Esophagus muscularis mucosa (tissue), 4 donors: ENCODE results near the gene YTHDC1. TPM values are rescaled to one million over a fixed set of nuclear protein-coding genes. Genes with fewer than 3 reads are reported as not detected.

Experiments used
- DNase-seq: peaks from one replicate; pipeline ENCODE4 v3.0.0-alpha.2; 2017; ENCODE audit errors: extremely low spot score
- H3K27ac ChIP-seq, 4 donors: fragments of 200-600 bp; sonication (generic); replicated peaks in 1 of 4; 1 replicate in 3 of 4; 2 replicates in 1 of 4; pipeline ENCODE4 v1.5.1; 2016 to 2019; ENCODE audit warnings: mild to moderate bottlenecking in 1 of 4
- H3K27me3 ChIP-seq, 4 donors: fragments of 200-600 bp; sonication (generic); one replicate each; pipeline versions ENCODE4 v1.5.1 to v1.6.0; 2016 to 2019
- H3K36me3 ChIP-seq, 4 donors: fragments of 200-600 bp; sonication (generic); one replicate each; pipeline ENCODE4 v1.5.1; 2016 to 2019
- H3K4me1 ChIP-seq, 4 donors: fragments of 200-600 bp; sonication (generic); one replicate each; pipeline ENCODE4 v1.5.1; 2016 to 2019
- H3K4me3 ChIP-seq, 4 donors: fragments of 200-600 bp; sonication (generic); 1 replicate in 2 of 4; 2 replicates in 2 of 4; pipeline ENCODE4 v1.5.1; 2016 to 2019; ENCODE audit warnings: mild to moderate bottlenecking in 4 of 4, moderate library complexity in 1 of 4
- H3K9me3 ChIP-seq, 4 donors: fragments of 200-600 bp; sonication (generic); 1 replicate in 3 of 4; 2 replicates in 1 of 4; pipeline ENCODE4 v1.5.1; 2016 to 2019
- CTCF ChIP-seq, 3 experiments: fragments of 200-600 bp in 2 of 3; fragments of 450-650 bp in 1 of 3; sonication (generic) in 2 of 3; IDR thresholded peaks; one replicate each; pipeline ENCODE4 v1.5.1; 2017 to 2019; ENCODE audit warnings: antibody characterized with exemption in 3 of 3, mild to moderate bottlenecking in 2 of 3, moderate library complexity in 1 of 3
- EP300 ChIP-seq: sonication (generic); formaldehyde crosslinking; IDR thresholded peaks from one replicate; pipeline ENCODE4 v1.6.1; 2017; ENCODE audit warnings: antibody characterized with exemption
- POLR2A ChIP-seq: fragments of 450-650 bp; IDR thresholded peaks from one replicate; pipeline ENCODE4 v1.6.1; 2017; ENCODE audit warnings: antibody characterized with exemption, moderate library complexity, mild to moderate bottlenecking, low read depth
- POLR2AphosphoS5 ChIP-seq, 2 donors: sonication (generic); formaldehyde crosslinking; IDR thresholded peaks; one replicate each; pipeline ENCODE4 v1.6.1; 2017; ENCODE audit warnings: antibody characterized with exemption in 2 of 2
- WGBS: methylation state at CpG from one replicate; pipeline ENCODE4 v1.1.5; 2018; 5-methylcytosine and 5-hydroxymethylcytosine counted together
- intact Hi-C: fragments of 100-400 bp; cut with DNase I; formaldehyde crosslinking; loops from one replicate; pipeline ENCODE4 v1.15.1; 2023
- small RNA-seq, 3 donors: library from RNA; depleted of rRNA; stranded (forward); fragments of <200 nt; gene quantifications; one replicate each; pipeline ENCODE3, GENCODE V24; 2016
- total RNA-seq, 4 donors: library from RNA; depleted of rRNA; stranded (reverse); fragments of >200 nt; gene quantifications; one replicate each; pipeline versions ENCODE4 v1.1.0 to v1.2.1, GENCODE V29; 2016

YTHDC1 gene
- total RNA-seq, 4 donors from 2014 or later = 55.4 to 68.7 (median 61.4) TPM

- H3K27me3 ChIP-seq = peaks cover 0 to 7% (median 5%) of the 10 kb centered on the region in 4 donors
- intact Hi-C loops = no loop called here
- no peaks in the 10 kb centered on the region for H3K9me3 ChIP-seq
- H3K27ac ChIP-seq = no peak overlapping the region
- H3K4me1 ChIP-seq = peaks cover 0 to 6% (median 0%) of the 10 kb centered on the region in 4 donors
- 65% methylated on average over 2 of the region's 2 CpGs for WGBS
- TF ChIP-seq CTCF (IDR thresholded peaks at IDR 0.05) (no peak), POLR2A (no peak), EP300 (no peak), POLR2AphosphoS5 (IDR thresholded peaks at IDR 0.05) (no peak)
- no peaks in the 10 kb centered on the region for H3K36me3 ChIP-seq
- DNase-seq = no peak
- no peak overlapping the region for H3K4me3 ChIP-seq
Measured at GRCh38 chr4:68267433-68267944, 82.4 kb downstream of the YTHDC1 start.

GRCh38 chr4:68264875-68265565, 84.9 kb downstream of the YTHDC1 start:
- Histone ChIP-seq H3K4me3 (no peak overlapping the region), H3K27ac (no peak overlapping the region), H3K27me3 (peaks cover 0 to under 1% (median 0%) of the 10 kb centered on the region in 4 donors), H3K4me1 (no peaks in the 10 kb centered on the region), H3K9me3 (no peaks in the 10 kb centered on the region), H3K36me3 (no peaks in the 10 kb centered on the region)
- TF ChIP-seq POLR2AphosphoS5 (IDR thresholded peaks at IDR 0.05) (no peak), POLR2A (no peak), EP300 (no peak), CTCF (IDR thresholded peaks at IDR 0.05) (no peak)
- intact Hi-C loops = no loop called here
- DNase-seq = no peak
- WGBS = 79% methylated on average over 3 of the region's 3 CpGs

Small RNA genes within 50 kb of the gene (small RNA-seq; reads per million reads assigned to genes)
- 0 reads per million in 3 donors for gene MT2P1

Other genes starting within 250 kb of the YTHDC1 start
- gene TMPRSS11F, start 220.2 kb downstream of the YTHDC1 start, total RNA-seq = not detected
- gene TMPRSS11B, start 104.4 kb downstream of the YTHDC1 start, total RNA-seq = under 1 TPM in 1 of 4 donors, not detected in 3; 0.83 TPM
- gene TMPRSS11E, start 97.4 kb upstream of the YTHDC1 start, total RNA-seq = under 1 TPM in 1 of 4 donors, not detected in 3; 0.42 TPM
- not detected for gene UGT2B17, start 226.2 kb upstream of the YTHDC1 start, total RNA-seq